Keratinocyte (primary cell): Measurements from ENCODE around the gene MYB.

Experiments
- EZH2 ChIP-seq: IDR thresholded peaks from one replicate; pipeline ENCODE4 v1.6.1; 2012; ENCODE audit warnings: inconsistent platforms, mild to moderate bottlenecking, low read length, moderate library complexity
- TF ChIP-seq, protein P1 (sequence below), 3 experiments: IDR thresholded peaks in 1 of 3; conservative IDR thresholded peaks in 1 of 3; optimal IDR thresholded peaks in 1 of 3; 2 replicates in 2 of 3; 3 replicates in 1 of 3; pipeline versions ENCODE3 to v1.5.1; 2011; ENCODE audit warnings: low read length in 3 of 3, mild to moderate bottlenecking in 3 of 3, moderate library complexity in 2 of 3, control low read depth in 1 of 3, inconsistent platforms in 1 of 3; ENCODE audit not compliant: insufficient read depth in 2 of 3; ENCODE audit errors: extremely low read depth in 1 of 3

GRCh38 chr6:135230711-135231468 is 49.8 kb downstream of the MYB start:
- TF ChIP-seq, protein P1, sequence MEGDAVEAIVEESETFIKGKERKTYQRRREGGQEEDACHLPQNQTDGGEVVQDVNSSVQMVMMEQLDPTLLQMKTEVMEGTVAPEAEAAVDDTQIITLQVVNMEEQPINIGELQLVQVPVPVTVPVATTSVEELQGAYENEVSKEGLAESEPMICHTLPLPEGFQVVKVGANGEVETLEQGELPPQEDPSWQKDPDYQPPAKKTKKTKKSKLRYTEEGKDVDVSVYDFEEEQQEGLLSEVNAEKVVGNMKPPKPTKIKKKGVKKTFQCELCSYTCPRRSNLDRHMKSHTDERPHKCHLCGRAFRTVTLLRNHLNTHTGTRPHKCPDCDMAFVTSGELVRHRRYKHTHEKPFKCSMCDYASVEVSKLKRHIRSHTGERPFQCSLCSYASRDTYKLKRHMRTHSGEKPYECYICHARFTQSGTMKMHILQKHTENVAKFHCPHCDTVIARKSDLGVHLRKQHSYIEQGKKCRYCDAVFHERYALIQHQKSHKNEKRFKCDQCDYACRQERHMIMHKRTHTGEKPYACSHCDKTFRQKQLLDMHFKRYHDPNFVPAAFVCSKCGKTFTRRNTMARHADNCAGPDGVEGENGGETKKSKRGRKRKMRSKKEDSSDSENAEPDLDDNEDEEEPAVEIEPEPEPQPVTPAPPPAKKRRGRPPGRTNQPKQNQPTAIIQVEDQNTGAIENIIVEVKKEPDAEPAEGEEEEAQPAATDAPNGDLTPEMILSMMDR (optimal IDR thresholded peaks at IDR 0.05 in 1 of 3, IDR thresholded peaks at IDR 0.05 in 1 of 3, conservative IDR thresholded peaks at IDR 0.05 in 1 of 3; ENCODE audit: extremely low read depth in 1 of 3, insufficient read depth in 2 of 3, low read length in 3 of 3): no peak
- TF ChIP-seq EZH2: no peak
